HG03103 (cell line): ENCODE results near the gene RIMBP3C.
"Not testable (repeated sequence)": the region's sequence is repeated elsewhere in the genome, so short reads cannot be mapped to it uniquely, and the experiment has no call there.

Source experiments
- ATAC-seq: cut with Tn5 transposase; IDR thresholded peaks from one replicate; pipeline ENCODE4 v1.9.1; 2021; ENCODE audit warnings: low read depth; ENCODE audit not compliant: unreplicated experiment

Gene RIMBP3C

GRCh38 chr22:21532863-21533648, 18.2 kb downstream of the RIMBP3C start:
- not testable (repeated sequence) for ATAC-seq

GRCh38 chr22:21531525-21531924, 19.7 kb downstream of the RIMBP3C start:
- not testable (repeated sequence) for ATAC-seq

GRCh38 chr22:21526705-21527500, 24.4 kb downstream of the RIMBP3C start:
- ATAC-seq: not testable (repeated sequence)

- peak; percentile 71 for ATAC-seq
Measured at GRCh38 chr22:21516970-21517764, 34.1 kb downstream of the RIMBP3C start.

- ATAC-seq: not testable (repeated sequence)
Measured at GRCh38 chr22:21516522-21516921, 34.7 kb downstream of the RIMBP3C start.

- ATAC-seq: not testable (repeated sequence)
Measured at GRCh38 chr22:21515234-21515633, 36.0 kb downstream of the RIMBP3C start.

- not testable (repeated sequence) for ATAC-seq
Measured at GRCh38 chr22:21514117-21514516, 37.1 kb downstream of the RIMBP3C start.

GRCh38 chr22:21512022-21512421, 39.2 kb downstream of the RIMBP3C start:
- ATAC-seq: not testable (repeated sequence)

GRCh38 chr22:21510397-21510796, 40.9 kb downstream of the RIMBP3C start:
- ATAC-seq: not testable (repeated sequence)

GRCh38 chr22:21499623-21500506, 51.4 kb downstream of the RIMBP3C start:
- ATAC-seq: not testable (repeated sequence)

GRCh38 chr22:21498489-21498888, 52.8 kb downstream of the RIMBP3C start:
- not testable (repeated sequence) for ATAC-seq

- ATAC-seq: not testable (repeated sequence)
Measured at GRCh38 chr22:21497984-21498383, 53.3 kb downstream of the RIMBP3C start.
